T-helper 1 cell treated with Interleukin-12 subunit alpha and Interleukin-12 subunit beta and Interleukin-4 antibody, amounts not matched to agents 30 μg/mL and 1 μg/mL, for 36 hours (primary cell): Measurements from ENCODE around the gene TBXAS1.

Experiments used
- H3K27ac Mint-ChIP-seq: one replicate; pipeline ENCODE4 v1.8.0; 2021; ENCODE audit warnings: mild to moderate bottlenecking, mixed read lengths
- H3K27me3 Mint-ChIP-seq: one replicate; pipeline ENCODE4 v1.8.0; 2021; ENCODE audit warnings: low read depth, mixed read lengths
- H3K36me3 Mint-ChIP-seq: one replicate; pipeline ENCODE4 v1.8.0; 2021; ENCODE audit warnings: low read depth, mixed read lengths
- H3K4me1 Mint-ChIP-seq: one replicate; pipeline ENCODE4 v1.8.0; 2021; ENCODE audit warnings: low read depth, mixed read lengths
- H3K4me3 Mint-ChIP-seq: one replicate; pipeline ENCODE4 v1.8.0; 2021; ENCODE audit warnings: mild to moderate bottlenecking, moderate library complexity, mixed read lengths
- H3K9me3 Mint-ChIP-seq: one replicate; pipeline ENCODE4 v1.8.0; 2021; ENCODE audit warnings: mixed read lengths

The TBXAS1 gene

DNA sequence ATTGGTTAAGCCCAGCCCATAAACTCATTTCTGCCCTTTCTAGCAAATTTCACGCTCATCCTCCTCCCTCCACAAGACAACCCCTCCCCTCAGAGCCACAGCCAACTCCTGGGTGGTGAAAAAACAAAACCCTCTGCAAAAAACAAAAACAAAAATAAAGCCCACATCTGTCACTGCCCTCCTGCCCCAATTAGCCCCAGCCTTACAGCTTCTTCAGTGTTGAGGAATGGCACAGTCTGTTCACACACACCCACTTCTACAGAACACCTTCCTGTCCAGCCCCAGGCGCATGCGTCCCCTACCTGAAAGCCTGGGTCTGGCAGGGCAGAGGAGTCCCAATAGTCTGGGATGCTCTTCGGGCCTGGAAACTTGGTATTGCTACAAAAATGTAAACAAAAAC is 199.2 kb downstream of the TBXAS1 start:
- Mint-ChIP-seq H3K27ac (no peak overlapping the region), H3K27me3 (no peaks in the 10 kb centered on the region), H3K36me3 (peaks cover 57% of the 10 kb centered on the region), H3K4me3 (no peak overlapping the region), H3K4me1 (peaks cover 11% of the 10 kb centered on the region), H3K9me3 (no peaks in the 10 kb centered on the region)

- Mint-ChIP-seq H3K4me1 (peaks cover 13% of the 10 kb centered on the region), H3K4me3 (no peak overlapping the region), H3K27me3 (no peaks in the 10 kb centered on the region), H3K27ac (no peak overlapping the region), H3K9me3 (no peaks in the 10 kb centered on the region), H3K36me3 (peaks cover 57% of the 10 kb centered on the region)
Measured at GRCh38 chr7:140029072-140029471, 200.0 kb downstream of the TBXAS1 start.

GRCh38 chr7:140031364-140031763 is 202.3 kb downstream of the TBXAS1 start:
- Mint-ChIP-seq H3K4me1 (peaks cover 21% of the 10 kb centered on the region), H3K4me3 (no peak overlapping the region), H3K27ac (no peak overlapping the region), H3K27me3 (no peaks in the 10 kb centered on the region), H3K36me3 (peaks cover 57% of the 10 kb centered on the region), H3K9me3 (no peaks in the 10 kb centered on the region)

DNA sequence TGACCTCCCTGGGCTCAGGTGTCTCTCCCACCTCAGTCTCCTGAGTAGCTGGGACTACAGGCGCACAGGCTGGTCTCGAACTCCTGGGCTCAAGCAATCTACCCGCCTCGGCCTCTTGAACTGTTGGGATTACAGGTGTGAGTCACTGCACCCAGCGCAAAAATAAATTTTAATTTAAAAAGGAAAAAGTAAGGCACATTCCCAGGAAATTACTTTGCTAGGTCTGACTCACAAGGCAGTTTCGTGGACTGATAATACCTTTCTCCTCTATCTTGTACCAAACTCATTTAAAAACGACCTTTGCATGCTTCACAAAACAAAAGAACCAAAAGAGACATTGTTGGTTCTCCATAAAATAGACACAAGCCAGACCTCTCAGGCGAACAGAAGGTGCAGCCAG is 204.0 kb downstream of the TBXAS1 start:
- peaks cover 60% of the 10 kb centered on the region for H3K36me3 Mint-ChIP-seq
- no peaks in the 10 kb centered on the region for H3K9me3 Mint-ChIP-seq

DNA sequence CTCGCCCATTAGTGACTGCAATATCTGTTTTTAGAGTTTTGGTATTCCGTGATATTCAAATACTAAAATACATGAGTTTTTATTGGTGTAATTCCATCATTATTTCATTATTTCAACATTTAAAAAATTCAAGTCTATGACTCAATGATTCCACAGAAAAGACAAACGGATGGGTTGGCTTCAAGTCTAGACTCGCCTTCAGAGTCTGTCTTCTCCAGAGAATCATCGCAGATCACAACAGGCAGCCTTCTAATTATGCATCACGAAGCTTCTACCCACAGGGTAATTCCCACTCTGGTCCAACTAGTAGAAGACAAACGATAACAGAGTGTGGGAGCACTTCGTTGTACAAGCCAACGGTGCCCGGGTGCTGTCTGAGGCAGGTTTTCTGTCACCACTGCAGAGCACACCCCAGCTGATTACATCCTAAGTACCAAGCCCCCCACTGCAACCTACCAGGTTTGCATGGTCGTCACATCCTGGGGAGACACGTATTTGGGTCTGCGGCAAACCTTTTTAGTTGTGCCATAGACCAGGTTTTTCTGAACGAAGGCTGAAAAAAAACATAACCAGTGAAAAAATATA is 204.8 kb downstream of the TBXAS1 start:
- Mint-ChIP-seq H3K36me3 (peaks cover 59% of the 10 kb centered on the region), H3K27me3 (no peaks in the 10 kb centered on the region), H3K4me3 (no peak overlapping the region), H3K27ac (no peak overlapping the region), H3K9me3 (no peaks in the 10 kb centered on the region), H3K4me1 (peaks cover 29% of the 10 kb centered on the region)

More for the DNA sequence above, 204.0 kb downstream of the TBXAS1 start:
- no peaks in the 10 kb centered on the region for H3K27me3 Mint-ChIP-seq
- no peak overlapping the region for H3K27ac Mint-ChIP-seq
- peaks cover 28% of the 10 kb centered on the region for H3K4me1 Mint-ChIP-seq
- no peak overlapping the region for H3K4me3 Mint-ChIP-seq

GRCh38 chr7:140034421-140034820 is 205.4 kb downstream of the TBXAS1 start:
- H3K4me1 Mint-ChIP-seq, result peaks cover 34% of the 10 kb centered on the region
- H3K27ac Mint-ChIP-seq, result no peak overlapping the region
- no peaks in the 10 kb centered on the region for H3K27me3 Mint-ChIP-seq
- no peaks in the 10 kb centered on the region for H3K9me3 Mint-ChIP-seq
- H3K4me3 Mint-ChIP-seq, result no peak overlapping the region
- H3K36me3 Mint-ChIP-seq, result peaks cover 62% of the 10 kb centered on the region

- Mint-ChIP-seq H3K27ac (no peak overlapping the region), H3K4me3 (no peak overlapping the region), H3K9me3 (no peaks in the 10 kb centered on the region), H3K4me1 (peaks cover 40% of the 10 kb centered on the region), H3K36me3 (peaks cover 68% of the 10 kb centered on the region), H3K27me3 (no peaks in the 10 kb centered on the region)
Measured at GRCh38 chr7:140035400-140036223, 206.5 kb downstream of the TBXAS1 start.

DNA sequence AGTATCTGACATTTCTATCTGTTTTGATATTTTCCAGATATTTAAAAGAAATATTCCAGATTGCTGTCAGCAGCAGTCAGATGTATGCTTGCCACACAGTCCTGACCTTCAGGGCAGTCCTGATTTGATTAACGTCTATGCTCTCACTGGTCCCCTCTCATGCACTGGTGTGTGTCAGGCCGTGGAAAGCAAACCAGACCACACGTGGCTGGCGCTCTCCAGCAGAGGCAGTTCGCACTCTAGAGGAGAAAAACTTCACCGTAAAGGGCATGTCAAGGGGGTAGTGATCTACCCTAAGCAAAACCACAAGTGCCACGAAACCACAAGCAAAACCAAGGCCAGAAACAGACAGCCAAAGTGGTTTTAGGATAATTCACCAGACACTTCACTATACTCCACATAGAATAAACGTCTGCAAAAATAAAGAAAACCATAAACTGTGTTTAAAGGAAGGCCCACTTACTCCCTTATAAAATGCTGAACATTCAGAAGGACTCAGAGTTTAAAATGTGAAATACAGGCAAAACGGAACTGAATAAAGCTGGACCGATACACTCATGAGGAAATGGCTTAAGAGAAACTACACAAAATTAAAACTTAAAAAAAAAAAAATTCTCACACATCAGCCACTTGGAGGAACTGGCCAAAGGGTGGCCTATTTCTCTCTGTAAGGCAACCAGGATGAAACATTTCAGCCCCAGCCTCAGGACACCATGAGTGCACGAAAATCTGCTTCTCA is 207.3 kb downstream of the TBXAS1 start:
- no peaks in the 10 kb centered on the region for H3K27me3 Mint-ChIP-seq
- peaks cover 68% of the 10 kb centered on the region for H3K36me3 Mint-ChIP-seq
- no peaks in the 10 kb centered on the region for H3K9me3 Mint-ChIP-seq
- H3K4me1 Mint-ChIP-seq, result peaks cover 45% of the 10 kb centered on the region
- H3K27ac Mint-ChIP-seq, result peak overlapping the region; percentile 20
- H3K4me3 Mint-ChIP-seq, result no peak overlapping the region

DNA sequence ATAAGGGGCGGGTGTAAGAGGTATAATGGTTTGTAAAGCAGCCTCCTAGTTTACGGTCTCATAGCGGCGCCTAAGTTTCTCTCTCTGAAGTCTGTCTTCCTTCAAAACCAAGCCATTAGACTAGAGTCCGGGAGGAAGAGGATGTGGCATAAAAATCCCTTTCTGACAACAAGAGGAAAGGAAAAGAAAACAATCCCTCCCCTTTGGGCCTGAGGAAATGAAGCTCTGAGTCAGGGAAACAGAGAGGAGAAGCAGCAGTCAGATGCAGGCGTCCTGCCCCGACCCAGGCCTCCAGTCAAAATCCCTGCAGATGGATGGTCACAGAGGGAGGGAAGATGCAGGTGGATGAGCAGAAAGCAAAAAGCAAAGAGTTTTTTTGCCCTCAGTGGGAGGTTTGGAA is 210.0 kb downstream of the TBXAS1 start:
- H3K27me3 Mint-ChIP-seq, result no peaks in the 10 kb centered on the region
- no peak overlapping the region for H3K27ac Mint-ChIP-seq
- H3K36me3 Mint-ChIP-seq, result peaks cover 63% of the 10 kb centered on the region
- peaks cover 42% of the 10 kb centered on the region for H3K4me1 Mint-ChIP-seq
- no peak overlapping the region for H3K4me3 Mint-ChIP-seq
- H3K9me3 Mint-ChIP-seq, result no peaks in the 10 kb centered on the region

DNA sequence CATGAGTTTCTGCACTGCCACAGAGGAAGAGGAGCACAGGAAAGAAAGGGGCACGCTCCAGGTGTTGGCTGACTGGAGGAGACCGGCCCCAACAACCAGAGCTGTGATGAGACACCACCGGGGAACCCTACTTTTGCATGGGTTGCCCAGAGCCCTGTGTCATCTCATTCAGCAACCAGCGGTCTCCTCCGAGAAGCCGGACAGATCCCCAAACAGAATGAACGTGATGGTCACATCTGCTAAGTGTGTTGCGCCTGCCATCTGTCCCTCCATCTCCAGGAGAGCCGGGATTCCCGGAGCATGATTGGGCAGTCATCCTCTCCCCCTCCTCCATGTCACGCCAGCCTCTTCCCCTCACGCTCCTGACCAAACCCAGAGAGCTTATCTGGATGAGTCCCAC is 210.8 kb downstream of the TBXAS1 start:
- Mint-ChIP-seq H3K9me3 (no peaks in the 10 kb centered on the region), H3K4me1 (peaks cover 44% of the 10 kb centered on the region), H3K27me3 (no peaks in the 10 kb centered on the region), H3K4me3 (no peak overlapping the region), H3K36me3 (peaks cover 66% of the 10 kb centered on the region), H3K27ac (no peak overlapping the region)

GRCh38 chr7:140041659-140042385 is 212.8 kb downstream of the TBXAS1 start:
- Mint-ChIP-seq H3K27ac (no peak overlapping the region), H3K36me3 (peaks cover 67% of the 10 kb centered on the region), H3K27me3 (no peaks in the 10 kb centered on the region), H3K9me3 (no peaks in the 10 kb centered on the region), H3K4me1 (peaks cover 33% of the 10 kb centered on the region), H3K4me3 (no peak overlapping the region)

GRCh38 chr7:140042386-140042670 is 213.3 kb downstream of the TBXAS1 start:
- Mint-ChIP-seq H3K4me1 (peaks cover 34% of the 10 kb centered on the region), H3K9me3 (no peaks in the 10 kb centered on the region), H3K27me3 (no peaks in the 10 kb centered on the region), H3K4me3 (no peak overlapping the region), H3K27ac (no peak overlapping the region), H3K36me3 (peaks cover 67% of the 10 kb centered on the region)

DNA sequence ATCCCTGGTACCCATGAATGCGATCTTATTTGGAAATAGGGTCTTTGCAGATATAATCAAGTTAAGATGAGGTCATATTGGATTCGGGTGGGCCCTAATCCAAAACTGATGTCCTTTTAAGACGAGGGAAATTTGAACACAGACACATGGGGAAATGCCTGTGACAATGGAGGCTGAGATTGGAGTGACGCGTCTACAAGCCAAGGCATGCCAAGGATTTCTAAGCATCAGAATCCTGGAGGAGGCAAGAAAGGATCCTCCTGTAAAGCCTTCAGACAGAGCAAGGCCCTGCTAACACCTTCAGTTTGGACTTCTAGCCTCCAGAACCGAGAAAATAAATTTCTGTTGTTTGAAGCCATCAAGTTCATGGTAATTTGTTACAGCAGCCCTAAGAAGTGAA is 215.2 kb downstream of the TBXAS1 start:
- Mint-ChIP-seq H3K4me1 (peaks cover 23% of the 10 kb centered on the region), H3K4me3 (no peak overlapping the region), H3K27me3 (no peaks in the 10 kb centered on the region), H3K36me3 (peaks cover 58% of the 10 kb centered on the region), H3K9me3 (no peaks in the 10 kb centered on the region), H3K27ac (no peak overlapping the region)

DNA sequence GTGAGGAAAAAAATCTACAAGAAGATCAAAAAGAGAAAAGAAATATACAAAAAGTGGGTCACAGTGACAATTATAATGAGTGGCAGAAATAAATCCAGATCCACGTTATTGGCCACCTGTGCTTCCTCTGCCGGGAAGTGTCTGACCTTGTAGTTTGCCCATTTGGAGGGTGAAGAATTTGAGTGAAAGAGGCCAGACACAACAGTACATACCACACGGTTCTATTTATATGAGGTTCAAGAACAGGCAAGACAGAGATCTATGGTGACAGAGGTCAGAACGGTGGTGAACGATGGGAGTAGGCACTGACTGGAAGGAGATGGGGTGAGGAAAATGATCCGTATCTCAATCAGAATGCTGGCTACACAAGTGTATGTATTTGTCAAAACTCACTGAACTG is 216.6 kb downstream of the TBXAS1 start:
- H3K27me3 Mint-ChIP-seq, result no peaks in the 10 kb centered on the region
- H3K4me3 Mint-ChIP-seq, result no peak overlapping the region
- peaks cover 55% of the 10 kb centered on the region for H3K36me3 Mint-ChIP-seq
- peak overlapping the region; percentile 20 for H3K27ac Mint-ChIP-seq
- no peaks in the 10 kb centered on the region for H3K9me3 Mint-ChIP-seq
- peaks cover 20% of the 10 kb centered on the region for H3K4me1 Mint-ChIP-seq
